GM12878 (cell line): ENCODE data around the gene PHC2. TPM values are rescaled to one million over a fixed set of nuclear protein-coding genes. Genes with fewer than 3 reads are reported as not detected.

ENCODE experiments used
- ATAC-seq: fragments of 200-7000 bp; cut with Tn5 transposase; 3 replicates; pipeline ENCODE4 v1.9.1; 2020; ENCODE audit warnings: mild to moderate bottlenecking, moderate library complexity
- BruUV-seq: library from RNA; stranded (reverse); fragments of 400-500 nt; replicated peaks from 2 replicates; lab custom pipeline; 2021; lab: Mats Ljungman, UMichigan
- CTCF ChIA-PET: fragments of 300-600 bp; sonication (Branson Sonifier 250); formaldehyde crosslinking; extraction: SDS; loops from one replicate; lab custom pipeline; 2021; ENCODE audit warnings: inconsistent platforms; lab: Yijun Ruan, JAX
- POLR2A ChIA-PET: fragments of 350-600 bp; formaldehyde crosslinking; extraction: SDS; loops from one replicate; lab custom pipeline; 2021; ENCODE audit warnings: inconsistent platforms; lab: Charles Lee
- RAD21 ChIA-PET: fragments of 300-600 bp; sonication (Branson Sonifier 250); formaldehyde crosslinking; loops from one replicate; lab custom pipeline; 2023; ENCODE audit warnings: antibody characterized with exemption; ENCODE audit not compliant: unreplicated experiment; lab: Charles Lee
- SMC1A ChIA-PET: fragments of 300-600 bp; sonication (Branson Sonifier 250); formaldehyde crosslinking; loops from one replicate; lab custom pipeline; 2023; ENCODE audit not compliant: unreplicated experiment, uncharacterized antibody; lab: Charles Lee
- DNase-seq: peaks from one replicate; pipeline ENCODE4 v3.0.0-alpha.2; 2011; ENCODE audit warnings: low read depth, low spot score
- FAIRE-seq: peaks from 3 replicates; lab custom pipeline; 2011; peaks lifted over from hg19 to GRCh38; lab: Jason Lieb, UNC
- H2AFZ ChIP-seq: 2 replicates; pipeline ENCODE4 v1.6.0; 2011; ENCODE audit warnings: low read depth, low read length, control low read depth; ENCODE audit not compliant: control insufficient read depth
- H3K27ac ChIP-seq: 2 replicates; pipeline ENCODE4 v1.5.1; 2011; ENCODE audit warnings: control low read depth; ENCODE audit not compliant: control insufficient read depth, insufficient read depth
- H3K27me3 ChIP-seq, 2 experiments: replicated peaks in 1 of 2; 2 replicates each; pipeline versions ENCODE4 v1.6.0 to v1.6.1; 2011; ENCODE audit warnings: low read length in 1 of 2; ENCODE audit not compliant: control insufficient read depth in 2 of 2, insufficient read depth in 2 of 2
- H3K36me3 ChIP-seq, 2 experiments: 2 replicates each; pipeline ENCODE4 v1.5.1; 2011; ENCODE audit warnings: low read length in 1 of 2; ENCODE audit not compliant: control insufficient read depth in 2 of 2, insufficient read depth in 2 of 2
- H3K4me1 ChIP-seq: 2 replicates; pipeline ENCODE4 v1.6.1; 2011; ENCODE audit warnings: mild to moderate bottlenecking, low read length, moderate library complexity, mixed read lengths; ENCODE audit not compliant: control insufficient read depth, insufficient read depth
- H3K4me2 ChIP-seq: 2 replicates; pipeline ENCODE4 v1.6.0; 2011; ENCODE audit warnings: control low read depth; ENCODE audit not compliant: control insufficient read depth, insufficient read depth
- H3K4me3 ChIP-seq: fragments of 200-600 bp; sonication (generic); 2 replicates; pipeline ENCODE4 v1.5.1; 2016
- H3K79me2 ChIP-seq: 2 replicates; pipeline ENCODE4 v1.6.0; 2011; ENCODE audit warnings: low read length; ENCODE audit not compliant: control insufficient read depth, insufficient read depth
- H3K9ac ChIP-seq: 2 replicates; pipeline ENCODE4 v1.8.0; 2011; ENCODE audit warnings: low read length, control low read depth, mixed read lengths; ENCODE audit not compliant: control insufficient read depth, insufficient read depth
- H3K9me3 ChIP-seq: replicated peaks from 3 replicates; pipeline ENCODE4 v1.5.1; 2011; ENCODE audit warnings: mild to moderate bottlenecking, low read length; ENCODE audit not compliant: control insufficient read depth, insufficient read depth
- H4K20me1 ChIP-seq: 2 replicates; pipeline ENCODE4 v1.6.0; 2011; ENCODE audit not compliant: control insufficient read depth, insufficient read depth
- BRCA1 ChIP-seq: IDR thresholded peaks from 2 replicates; pipeline ENCODE4 v1.6.1; 2011; ENCODE audit warnings: low read depth, low read length, improper control_type of control experiment
- CREM ChIP-seq: IDR thresholded peaks from 2 replicates; pipeline ENCODE4 v1.6.1; 2014; ENCODE audit warnings: antibody characterized with exemption, low read depth
- HDAC6 ChIP-seq: fragments of 200-600 bp; sonication (generic); IDR thresholded peaks from one replicate; pipeline ENCODE4 v1.8.0; 2017; ENCODE audit warnings: antibody characterized with exemption; ENCODE audit not compliant: unreplicated experiment
- HDGF ChIP-seq: fragments of 450-650 bp; IDR thresholded peaks from 2 replicates; pipeline ENCODE4 v1.6.1; 2016; ENCODE audit warnings: antibody characterized with exemption
- KDM1A ChIP-seq: fragments of 200-600 bp; sonication (generic); IDR thresholded peaks from 2 replicates; pipeline ENCODE4 v1.6.1; 2016; ENCODE audit warnings: borderline replicate concordance
- NR2C1 ChIP-seq: fragments of 450-650 bp; IDR thresholded peaks from 2 replicates; pipeline ENCODE4 v1.6.1; 2017; ENCODE audit warnings: antibody characterized with exemption, mild to moderate bottlenecking, moderate library complexity
- RAD51 ChIP-seq: fragments of 450-650 bp; IDR thresholded peaks from 2 replicates; pipeline ENCODE4 v1.6.1; 2016; ENCODE audit warnings: moderate library complexity, mild to moderate bottlenecking, inconsistent platforms
- RBBP5 ChIP-seq: fragments of 200-600 bp; sonication (generic); conservative IDR thresholded peaks from 2 replicates; pipeline ENCODE4 v1.6.1; 2016
- SIX5 ChIP-seq: IDR thresholded peaks from 2 replicates; pipeline ENCODE4 v1.6.1; 2011; ENCODE audit warnings: mild to moderate bottlenecking, low read depth, low read length, moderate library complexity; ENCODE audit not compliant: severe bottlenecking
- SP1 ChIP-seq: IDR thresholded peaks from one replicate; pipeline ENCODE4 v1.6.1; 2011; ENCODE audit warnings: low read depth, low read length
- STAT3 ChIP-seq: IDR thresholded peaks from 2 replicates; pipeline ENCODE4 v1.6.1; 2011; ENCODE audit warnings: low read depth, low read length, improper control_type of control experiment
- SUZ12 ChIP-seq: fragments of 200-600 bp; sonication (generic); IDR thresholded peaks from one replicate; pipeline ENCODE4 v1.6.1; 2018; ENCODE audit warnings: antibody characterized with exemption, mild to moderate bottlenecking; ENCODE audit not compliant: unreplicated experiment
- TBL1XR1 ChIP-seq: IDR thresholded peaks from 2 replicates; pipeline ENCODE4 v1.6.1; 2012; ENCODE audit warnings: low read depth, low read length, improper control_type of control experiment
- TCF7 ChIP-seq: IDR thresholded peaks from 2 replicates; pipeline ENCODE4 v1.6.1; 2014; ENCODE audit warnings: antibody characterized with exemption, borderline replicate concordance
- ZZZ3 ChIP-seq: IDR thresholded peaks from 2 replicates; pipeline ENCODE4 v1.6.1; 2011; ENCODE audit warnings: low read depth; ENCODE audit not compliant: control insufficient read depth, insufficient read length
- WGBS: methylation state at CpG from one replicate; pipeline ENCODE4 v1.1.6; 2016; ENCODE audit warnings: low lambda C conversion rate; ENCODE audit not compliant: insufficient replicate concordance, insufficient coverage; ENCODE audit errors: missing lambda C conversion rate; 5-methylcytosine and 5-hydroxymethylcytosine counted together
- in situ Hi-C: fragments of 300-500 bp; cut with MboI; formaldehyde crosslinking; loops from 9 replicates; pipeline ENCODE4 v1.14.3; 2018; ENCODE audit warnings: mixed read lengths
- intact Hi-C: fragments of 100-400 bp; cut with micrococcal nuclease; formaldehyde crosslinking; loops from one replicate; pipeline ENCODE4 v1.14.2; 2022; ENCODE audit not compliant: unreplicated experiment
- polyA plus RNA-seq, 11 experiments: library from polyadenylated mRNA; depleted of rRNA in 4 of 11; unstranded in 6 of 11; stranded (reverse) in 5 of 11; fragments of >200 nt; fragmentation: Nextera tagmentation in 4 of 11; fragmentation: Illumina TruSeq in 1 of 11; extraction: Ambion mirVana in 4 of 11; extraction: Trizol in 1 of 11; gene quantifications; 1 replicate in 1 of 11; 2 replicates in 10 of 11; pipeline versions ENCODE4 v1.2.1 to v1.2.3, GENCODE V29; 2011 to 2016; ENCODE audit warnings: inconsistent platforms in 2 of 11, missing spikeins in 2 of 11, low read depth in 1 of 11
- total RNA-seq, 4 experiments: library from RNA; depleted of rRNA in 3 of 4; stranded (reverse); fragments of >200 nt in 3 of 4; fragmentation: Illumina TruSeq in 1 of 4; extraction: Trizol in 1 of 4; gene quantifications; 2 replicates each; pipeline versions ENCODE4 v1.2.1 to v1.2.3, GENCODE V29; 2013 to 2021
- TF ChIP-seq, protein P1 (sequence below): IDR thresholded peaks from 2 replicates; pipeline ENCODE4 v1.6.1; 2011; ENCODE audit warnings: mild to moderate bottlenecking, low read depth, low read length, moderate library complexity; ENCODE audit not compliant: insufficient replicate concordance
- TF ChIP-seq, protein P2 (sequence below): fragments of 450-650 bp; IDR thresholded peaks from 2 replicates; pipeline ENCODE4 v1.6.1; 2017; ENCODE audit warnings: low read depth, mild to moderate bottlenecking, moderate library complexity
- TF ChIP-seq, protein P3 (sequence below): fragments of 450-650 bp; formaldehyde crosslinking; IDR thresholded peaks from 2 replicates; pipeline ENCODE4 v1.4.0; 2022; ENCODE audit warnings: mild to moderate bottlenecking, moderate library complexity

PHC2 gene
- total and polyA plus RNA-seq, 10 of the 15 experiments (the other 5 are each of a cell fraction or from before 2014, with no cell fraction given), result 2.0 to 35.9 (median 16.4) TPM

DNA sequence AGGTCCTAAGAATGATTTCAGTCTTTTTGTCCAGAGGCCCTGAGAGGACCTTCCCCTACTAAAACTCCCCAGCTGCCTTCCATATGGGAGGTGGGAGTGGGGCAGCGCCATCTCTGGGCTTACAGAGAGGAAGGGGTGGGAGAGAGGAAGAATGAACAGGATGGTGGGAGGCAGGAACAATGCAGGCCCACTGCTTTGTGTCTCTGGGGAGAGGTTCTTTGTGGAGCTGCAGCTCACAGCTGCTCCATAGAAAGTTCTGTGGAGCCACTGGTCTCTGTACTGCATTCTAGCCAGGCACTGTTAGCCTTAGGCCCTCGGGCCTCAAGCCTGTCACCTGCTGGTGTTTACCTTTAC lies 66.4 kb downstream of the PHC2 start:
- Histone ChIP-seq H2AFZ (no peak overlapping the region), H3K27me3 (peaks cover 0 to 6% of the 10 kb centered on the region in 2 experiments; a peak in 1 of 4 replicates), H3K79me2 (no peaks in the 10 kb centered on the region), H3K27ac (no peak overlapping the region), H3K4me1 (no peaks in the 10 kb centered on the region), H3K36me3 (no peaks in the 10 kb centered on the region), H3K4me2 (no peak overlapping the region), H3K4me3 (no peak overlapping the region), H3K9ac (no peak overlapping the region), H4K20me1 (no peaks in the 10 kb centered on the region), H3K9me3 (no peaks in the 10 kb centered on the region)
- ChIA-PET RAD21 (interaction anchor here (3.3 to 3.4 kb wide), 2 partner anchors 69 to 107 kb away, joined by 15 to 21 read pairs; partner anchors contain the start of gene ZSCAN20), CTCF (interaction anchor here (0.6 to 4.3 kb wide), 6 partner anchors 10 to 251 kb away, joined by 3 to 47 read pairs (median 4); no protein-coding TSS in a partner anchor), SMC1A (interaction anchor here (0.9 to 8.5 kb wide), 3 partner anchors 68 to 107 kb away, joined by 3 to 71 read pairs (median 17); partner anchors contain the start of gene ZSCAN20), POLR2A (interaction anchor here (0.9 kb wide), 1 partner anchor 16 kb away, joined by 3 read pairs; no protein-coding TSS in a partner anchor)
- in situ Hi-C loops, result no loop called here
- intact Hi-C loops, result no loop called here
- TF ChIP-seq TBL1XR1, result no peak
- TF ChIP-seq CREM, result no peak
- no peak for TF ChIP-seq NR2C1
- TF ChIP-seq, protein P1, sequence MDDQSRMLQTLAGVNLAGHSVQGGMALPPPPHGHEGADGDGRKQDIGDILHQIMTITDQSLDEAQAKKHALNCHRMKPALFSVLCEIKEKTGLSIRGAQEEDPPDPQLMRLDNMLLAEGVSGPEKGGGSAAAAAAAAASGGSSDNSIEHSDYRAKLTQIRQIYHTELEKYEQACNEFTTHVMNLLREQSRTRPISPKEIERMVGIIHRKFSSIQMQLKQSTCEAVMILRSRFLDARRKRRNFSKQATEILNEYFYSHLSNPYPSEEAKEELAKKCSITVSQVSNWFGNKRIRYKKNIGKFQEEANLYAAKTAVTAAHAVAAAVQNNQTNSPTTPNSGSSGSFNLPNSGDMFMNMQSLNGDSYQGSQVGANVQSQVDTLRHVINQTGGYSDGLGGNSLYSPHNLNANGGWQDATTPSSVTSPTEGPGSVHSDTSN, result no peak
- TF ChIP-seq HDAC6, result no peak
- TF ChIP-seq, protein P2, sequence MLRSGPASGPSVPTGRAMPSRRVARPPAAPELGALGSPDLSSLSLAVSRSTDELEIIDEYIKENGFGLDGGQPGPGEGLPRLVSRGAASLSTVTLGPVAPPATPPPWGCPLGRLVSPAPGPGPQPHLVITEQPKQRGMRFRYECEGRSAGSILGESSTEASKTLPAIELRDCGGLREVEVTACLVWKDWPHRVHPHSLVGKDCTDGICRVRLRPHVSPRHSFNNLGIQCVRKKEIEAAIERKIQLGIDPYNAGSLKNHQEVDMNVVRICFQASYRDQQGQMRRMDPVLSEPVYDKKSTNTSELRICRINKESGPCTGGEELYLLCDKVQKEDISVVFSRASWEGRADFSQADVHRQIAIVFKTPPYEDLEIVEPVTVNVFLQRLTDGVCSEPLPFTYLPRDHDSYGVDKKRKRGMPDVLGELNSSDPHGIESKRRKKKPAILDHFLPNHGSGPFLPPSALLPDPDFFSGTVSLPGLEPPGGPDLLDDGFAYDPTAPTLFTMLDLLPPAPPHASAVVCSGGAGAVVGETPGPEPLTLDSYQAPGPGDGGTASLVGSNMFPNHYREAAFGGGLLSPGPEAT, result no peak
- no peak for TF ChIP-seq SIX5
- TF ChIP-seq RAD51, result no peak
- no peak for TF ChIP-seq SP1
- TF ChIP-seq BRCA1, result no peak
- TF ChIP-seq, protein P3, sequence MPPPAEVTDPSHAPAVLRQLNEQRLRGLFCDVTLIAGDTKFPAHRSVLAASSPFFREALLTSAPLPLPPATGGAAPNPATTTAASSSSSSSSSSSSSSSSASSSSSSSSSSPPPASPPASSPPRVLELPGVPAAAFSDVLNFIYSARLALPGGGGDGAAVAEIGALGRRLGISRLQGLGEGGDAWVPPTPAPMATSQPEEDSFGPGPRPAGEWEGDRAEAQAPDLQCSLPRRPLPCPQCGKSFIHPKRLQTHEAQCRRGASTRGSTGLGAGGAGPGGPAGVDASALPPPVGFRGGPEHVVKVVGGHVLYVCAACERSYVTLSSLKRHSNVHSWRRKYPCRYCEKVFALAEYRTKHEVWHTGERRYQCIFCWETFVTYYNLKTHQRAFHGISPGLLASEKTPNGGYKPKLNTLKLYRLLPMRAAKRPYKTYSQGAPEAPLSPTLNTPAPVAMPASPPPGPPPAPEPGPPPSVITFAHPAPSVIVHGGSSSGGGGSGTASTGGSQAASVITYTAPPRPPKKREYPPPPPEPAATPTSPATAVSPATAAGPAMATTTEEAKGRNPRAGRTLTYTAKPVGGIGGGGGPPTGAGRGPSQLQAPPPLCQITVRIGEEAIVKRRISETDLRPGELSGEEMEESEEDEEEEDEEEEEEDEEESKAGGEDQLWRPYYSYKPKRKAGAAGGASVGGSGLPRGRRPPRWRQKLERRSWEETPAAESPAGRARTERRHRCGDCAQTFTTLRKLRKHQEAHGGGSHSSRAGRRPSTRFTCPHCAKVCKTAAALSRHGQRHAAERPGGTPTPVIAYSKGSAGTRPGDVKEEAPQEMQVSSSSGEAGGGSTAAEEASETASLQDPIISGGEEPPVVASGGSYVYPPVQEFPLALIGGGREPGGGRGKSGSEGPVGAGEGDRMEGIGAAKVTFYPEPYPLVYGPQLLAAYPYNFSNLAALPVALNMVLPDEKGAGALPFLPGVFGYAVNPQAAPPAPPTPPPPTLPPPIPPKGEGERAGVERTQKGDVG (CRISPR knock-in tag), result no peak
- TF ChIP-seq RBBP5, result no peak
- TF ChIP-seq SUZ12, result no peak
- no peak for TF ChIP-seq TCF7
- no peak for TF ChIP-seq HDGF
- no peak for TF ChIP-seq STAT3
- TF ChIP-seq ZZZ3, result no peak
- no peak for TF ChIP-seq KDM1A
- WGBS, result 61% methylated on average over 2 of the region's 2 CpGs
- BruUV-seq, result no TSS peak
- FAIRE-seq, result no peak
- no peak for ATAC-seq
- no peak for DNase-seq
